Superior temporal gyrus (tissue), 1 donor: ENCODE data around the gene STARD13.
A peak's percentile ranks its signal among the peaks of the same experiment; 100 is the strongest.

Source experiments
- DNase-seq: peaks from one replicate; pipeline ENCODE4 v3.0.0-alpha.2; 2016; ENCODE audit errors: extremely low spot score

STARD13 gene

DNA sequence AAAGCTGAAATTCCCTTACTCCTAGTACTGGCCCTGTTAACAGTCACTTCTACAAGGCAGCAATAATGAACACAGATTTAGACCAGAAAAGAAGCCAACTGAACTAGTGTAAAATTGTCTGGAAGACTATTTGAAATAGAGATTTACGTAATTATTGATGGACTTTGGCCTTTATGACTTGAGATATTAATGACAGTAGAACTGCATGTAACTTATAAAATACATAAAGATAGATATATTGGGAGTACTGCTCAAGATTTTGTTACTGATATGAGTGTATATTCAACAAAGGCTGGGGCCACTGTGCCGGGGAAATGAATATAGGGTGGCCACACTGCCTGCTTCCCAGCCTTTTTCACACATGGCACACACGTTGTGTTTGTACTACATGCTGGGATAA is 88.8 kb downstream of the STARD13 start:
- DNase-seq = no peak

DNA sequence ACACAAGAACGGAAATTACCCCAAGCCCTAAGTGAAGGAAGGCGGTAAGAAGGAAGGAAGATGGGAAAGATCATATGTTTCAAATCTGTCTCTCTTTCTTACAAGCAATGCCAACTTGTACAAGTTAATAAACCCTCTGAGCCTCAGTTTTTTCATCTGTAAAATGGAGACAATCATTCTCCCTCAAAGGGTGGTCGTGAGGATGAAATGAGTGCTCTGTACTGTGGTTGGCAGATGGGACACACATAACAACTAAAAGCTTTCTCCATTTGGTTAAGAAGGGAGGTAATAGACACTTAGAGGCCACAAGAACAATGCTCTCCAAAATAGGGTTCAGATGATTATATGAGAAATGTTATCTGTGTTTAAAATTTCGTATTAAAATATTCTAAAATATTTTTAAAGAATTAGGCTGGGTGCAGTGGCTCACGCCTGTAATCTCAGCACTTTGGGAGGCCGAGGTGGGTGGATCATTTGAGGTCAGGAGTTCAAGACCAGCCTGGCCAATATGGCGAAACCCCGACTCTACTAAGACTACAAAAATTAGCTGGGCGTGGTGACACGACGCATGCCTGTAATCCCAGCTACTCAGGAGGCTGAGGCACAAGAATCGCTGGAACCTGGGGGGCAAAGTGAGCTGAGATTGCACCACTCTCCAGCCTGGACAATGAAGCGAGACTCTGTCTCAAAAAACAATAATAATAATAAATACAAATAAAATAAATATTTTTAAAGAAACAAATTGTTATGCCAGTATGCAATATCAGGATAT is 89.7 kb downstream of the STARD13 start:
- DNase-seq = no peak

DNA sequence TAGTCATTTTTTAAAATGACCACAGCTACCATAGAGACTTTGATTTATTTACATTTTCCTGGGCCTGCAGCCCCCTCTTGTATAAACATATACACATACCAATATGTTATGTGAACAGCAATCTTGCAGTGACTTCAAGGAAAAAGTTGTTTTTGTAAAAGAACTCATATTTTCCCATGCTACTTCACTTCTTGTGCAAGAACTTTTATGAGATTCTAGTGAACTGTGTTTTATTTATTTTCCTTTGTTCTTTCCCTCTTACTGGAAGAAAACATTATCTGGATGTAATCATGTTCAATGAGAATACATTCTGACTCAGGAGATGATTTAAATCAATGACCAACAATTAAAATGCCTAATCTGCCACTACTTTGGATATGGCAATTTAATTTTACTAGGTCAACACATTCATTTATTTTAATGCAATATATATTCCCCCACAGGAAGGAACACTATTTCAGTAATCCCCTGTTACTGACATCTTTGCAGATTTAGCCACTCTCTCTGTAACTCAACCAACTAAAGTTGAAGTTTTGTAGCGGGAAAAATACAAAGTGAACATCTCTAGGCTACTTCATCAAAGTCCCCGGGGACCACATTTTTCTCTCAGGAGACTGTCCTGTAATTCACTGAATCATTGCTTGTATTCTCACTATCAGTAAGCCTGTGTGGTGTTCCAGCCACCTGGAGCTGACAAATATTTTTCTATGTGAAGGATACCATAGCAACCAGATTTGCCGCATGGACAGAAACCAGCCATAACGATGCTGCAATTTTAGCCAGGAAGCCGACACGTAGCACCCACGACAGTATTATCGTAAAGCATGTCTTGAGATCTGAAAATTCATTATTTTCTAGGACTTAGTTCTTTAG is 90.5 kb downstream of the STARD13 start:
- DNase-seq = no peak

DNA sequence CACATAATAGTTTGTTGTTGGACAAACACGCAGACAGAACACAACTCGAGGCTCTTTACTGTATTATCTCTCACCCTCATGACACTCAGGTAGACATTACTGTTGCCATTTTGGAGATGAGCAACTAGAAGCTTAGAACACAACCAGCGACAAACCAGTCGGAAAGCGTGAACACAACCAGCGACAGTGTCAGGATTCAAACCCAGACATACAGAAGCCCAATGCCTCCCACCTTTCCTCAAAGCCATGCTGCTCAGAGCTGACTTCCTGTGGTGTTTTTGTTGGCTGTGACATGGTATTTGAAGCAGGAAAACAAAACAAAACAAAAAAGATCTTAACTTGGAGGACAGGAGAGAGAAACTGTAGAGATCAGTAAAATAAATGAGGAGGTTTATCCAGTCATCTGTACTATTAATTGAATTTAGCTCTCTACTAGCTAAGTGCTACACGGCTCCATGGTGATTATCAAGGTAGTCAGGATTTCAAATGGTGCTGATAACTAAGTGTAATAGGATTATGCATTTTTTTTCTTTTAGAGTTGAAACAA is 92.1 kb downstream of the STARD13 start:
- DNase-seq = no peak

DNA sequence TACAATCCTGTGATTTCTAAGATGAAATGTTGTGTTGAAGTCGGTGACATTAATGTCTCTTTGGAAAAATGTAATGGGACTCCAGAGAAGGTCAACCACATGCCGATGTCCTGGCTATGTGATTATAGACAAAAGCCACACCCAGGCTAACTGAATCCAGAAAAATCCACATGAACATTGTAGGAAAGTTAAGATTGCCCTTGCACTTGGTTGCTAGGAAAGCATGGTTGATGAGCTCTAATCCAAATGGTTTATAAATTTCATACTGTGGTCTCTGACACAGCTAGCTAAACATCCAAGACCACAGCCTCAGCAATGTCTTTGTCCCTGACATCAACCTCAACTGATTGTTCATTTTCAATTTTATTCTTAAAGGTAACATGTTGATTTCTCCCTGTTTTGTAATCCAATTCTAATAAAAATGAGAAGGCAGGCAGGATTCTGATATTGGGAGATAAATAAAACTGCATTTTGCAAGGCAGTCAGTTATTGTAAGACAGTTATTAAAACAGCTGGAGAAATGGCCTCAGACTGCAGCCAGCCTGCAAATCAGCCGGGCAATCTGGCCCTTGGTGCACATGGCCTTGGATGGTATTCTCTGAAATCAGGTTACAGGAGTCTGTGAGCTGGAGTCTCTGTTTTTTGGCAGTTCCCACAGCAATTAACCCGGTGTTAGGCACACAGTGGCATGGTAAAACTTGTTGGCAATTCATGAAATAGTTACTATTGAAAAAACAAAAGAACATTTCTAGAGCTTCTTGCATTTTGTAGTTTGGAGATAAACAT is 93.9 kb downstream of the STARD13 start:
- DNase-seq = no peak

DNA sequence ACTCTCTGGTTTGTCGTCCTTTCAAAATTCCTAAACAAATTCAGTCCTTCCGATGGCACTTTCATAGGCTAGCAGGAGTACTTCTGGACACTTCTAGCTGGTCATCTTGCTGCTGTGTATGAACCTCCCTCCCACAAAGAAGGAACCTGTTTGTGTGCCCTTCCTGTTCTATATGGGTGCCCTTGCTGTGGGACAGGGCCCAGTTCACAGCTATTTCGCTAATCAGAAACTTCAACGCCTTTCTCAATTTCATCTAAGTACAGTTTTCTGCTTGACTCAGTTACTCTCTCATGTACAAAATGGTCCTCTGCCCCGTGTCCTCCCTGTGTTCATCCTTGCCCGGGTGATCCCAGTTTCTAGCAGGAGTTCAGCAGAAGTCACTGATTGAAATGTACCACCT is 96.1 kb downstream of the STARD13 start:
- no peak for DNase-seq

DNA sequence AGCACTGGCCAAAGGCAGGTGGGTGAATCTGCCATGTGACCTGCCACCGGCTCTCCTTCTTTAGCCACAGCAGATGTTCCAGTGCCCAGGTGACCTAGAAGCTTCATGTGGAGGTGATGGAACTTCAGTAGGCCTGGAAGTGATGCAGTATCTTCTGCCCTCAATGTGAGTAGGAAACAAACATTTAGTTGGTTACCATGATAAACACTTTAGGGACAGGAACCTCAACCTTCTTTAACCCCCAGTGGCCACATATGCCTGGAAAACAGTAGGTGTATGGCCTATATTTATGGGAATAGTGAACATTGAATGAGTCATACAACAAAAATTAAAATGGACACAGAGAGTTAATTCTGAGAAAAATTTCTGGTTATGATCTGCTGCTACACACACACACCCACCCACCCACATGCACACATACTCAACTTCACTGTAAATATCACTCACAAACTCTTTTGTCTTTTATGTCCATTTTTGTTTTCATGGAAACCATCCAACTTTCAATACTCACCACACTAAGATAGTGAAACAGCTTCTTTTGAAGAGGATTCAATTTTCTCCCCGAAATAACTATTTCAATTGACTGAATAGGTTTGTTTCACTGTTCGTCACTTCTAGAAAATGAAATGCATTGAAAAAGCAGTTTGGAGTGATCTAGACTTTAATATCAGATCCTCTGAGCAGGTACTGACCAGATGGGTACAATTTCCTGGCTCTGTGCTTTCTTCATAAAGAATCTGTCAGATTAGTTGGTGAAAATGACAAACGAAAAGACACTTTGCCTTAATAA is 97.3 kb downstream of the STARD13 start:
- DNase-seq = no peak

DNA sequence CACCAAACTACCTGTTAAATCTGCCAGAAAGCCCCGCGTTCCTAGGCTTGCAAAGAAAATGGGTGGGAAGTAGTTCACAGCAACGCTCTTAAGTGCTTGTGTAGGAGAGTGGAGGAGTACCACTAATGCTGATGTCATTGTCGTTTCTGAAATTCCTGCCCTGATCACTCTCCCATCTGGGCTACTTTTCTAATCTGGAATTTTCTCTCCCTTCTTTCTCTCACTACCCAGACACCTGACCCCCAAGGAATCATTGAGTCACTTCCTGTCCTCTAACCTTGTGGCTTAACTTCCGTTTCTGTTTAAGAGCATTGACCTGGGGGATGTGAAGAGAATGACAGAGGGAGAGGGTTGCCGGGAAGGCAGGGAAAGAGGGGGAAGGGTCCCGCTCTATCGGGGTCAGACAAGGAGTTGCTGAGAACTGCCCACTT is 98.7 kb downstream of the STARD13 start:
- no peak for DNase-seq

DNA sequence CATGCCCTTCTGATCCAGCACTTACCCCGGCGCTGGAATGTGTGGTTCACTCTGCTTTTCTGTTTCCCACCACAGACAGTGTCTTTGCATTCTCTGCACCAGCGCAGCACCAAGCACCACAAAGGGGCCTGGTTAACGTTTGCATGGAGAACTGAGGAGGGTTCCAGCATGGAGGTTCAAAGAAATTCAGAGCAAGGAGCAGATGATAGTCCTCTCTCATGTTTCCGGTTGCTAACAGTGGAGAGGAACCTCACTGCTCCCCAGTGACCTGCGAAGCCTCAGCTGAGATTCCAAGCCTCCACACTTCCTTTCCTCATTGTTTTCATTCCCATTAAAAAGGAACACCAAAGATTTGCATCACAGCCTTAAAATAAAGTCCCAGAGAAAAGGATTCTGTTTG is 99.7 kb downstream of the STARD13 start:
- no peak for DNase-seq

DNA sequence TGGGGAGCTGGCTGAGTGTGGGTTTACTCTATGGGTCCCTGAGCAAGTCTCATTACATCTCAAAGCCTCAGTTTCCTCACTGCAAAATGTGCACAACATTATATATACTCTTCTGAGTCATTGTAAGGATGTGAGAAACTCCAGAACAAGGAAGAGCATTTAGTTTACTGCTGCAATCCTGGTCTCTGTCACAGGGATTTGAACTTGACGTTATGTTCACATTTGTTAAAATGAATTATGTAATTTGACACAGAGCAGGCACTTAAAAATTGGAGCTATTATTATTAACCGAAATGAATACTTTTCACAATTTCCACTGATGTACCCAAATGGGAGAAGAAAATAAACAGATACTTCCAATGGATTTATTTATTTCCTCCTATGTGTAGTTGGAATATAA is 101.0 kb downstream of the STARD13 start:
- no peak for DNase-seq

DNA sequence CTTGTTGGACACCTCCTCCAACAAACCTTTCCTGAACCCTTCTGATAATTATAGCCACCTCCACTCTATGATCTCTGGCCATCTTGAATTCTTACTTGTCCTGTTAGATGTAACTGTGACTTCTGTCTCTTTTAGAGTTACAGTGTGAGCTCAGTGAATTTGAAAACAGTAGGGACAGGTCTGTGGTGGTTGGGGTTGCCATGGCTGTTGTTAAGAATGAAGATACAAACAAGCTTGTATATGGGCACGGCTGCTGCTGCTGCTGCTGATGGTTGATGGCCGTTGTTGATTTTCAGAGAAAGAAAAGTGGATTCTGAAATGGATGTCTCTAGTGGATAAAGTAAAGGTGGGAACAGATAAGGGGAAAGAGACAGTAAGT is 101.5 kb downstream of the STARD13 start:
- DNase-seq = no peak

DNA sequence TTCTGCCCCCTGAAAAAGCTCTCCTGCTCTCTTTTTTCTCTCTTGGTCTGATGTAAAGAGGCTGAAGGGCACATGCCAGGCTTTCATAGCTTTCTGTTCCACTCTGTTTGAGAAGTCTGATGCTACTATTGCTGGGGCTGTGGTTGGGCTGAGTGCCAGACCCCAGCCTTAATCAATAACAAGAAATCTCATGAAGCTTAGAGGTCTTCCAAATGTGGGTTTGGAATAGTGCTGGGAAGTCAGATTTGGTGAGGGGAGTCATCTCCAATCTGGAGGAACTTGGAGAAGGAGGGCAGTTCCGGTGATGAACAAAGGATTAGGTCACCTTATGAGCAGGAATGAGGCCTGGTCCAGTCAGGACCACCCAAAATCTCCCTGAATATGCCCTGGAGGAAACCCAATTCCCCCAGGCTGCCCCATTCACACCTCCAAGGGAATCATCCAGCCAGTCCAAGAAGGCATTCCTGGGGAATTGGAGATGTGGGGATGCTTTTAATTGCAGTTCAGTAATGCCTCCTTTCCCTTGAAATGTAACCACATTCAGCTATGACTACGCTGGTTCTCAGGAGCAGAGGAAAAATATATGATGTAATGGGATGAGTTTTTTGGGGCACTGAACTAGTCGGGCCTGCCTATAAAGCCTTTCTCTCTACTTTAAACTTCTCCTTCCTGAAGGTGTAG is 102.0 kb downstream of the STARD13 start:
- no peak for DNase-seq

DNA sequence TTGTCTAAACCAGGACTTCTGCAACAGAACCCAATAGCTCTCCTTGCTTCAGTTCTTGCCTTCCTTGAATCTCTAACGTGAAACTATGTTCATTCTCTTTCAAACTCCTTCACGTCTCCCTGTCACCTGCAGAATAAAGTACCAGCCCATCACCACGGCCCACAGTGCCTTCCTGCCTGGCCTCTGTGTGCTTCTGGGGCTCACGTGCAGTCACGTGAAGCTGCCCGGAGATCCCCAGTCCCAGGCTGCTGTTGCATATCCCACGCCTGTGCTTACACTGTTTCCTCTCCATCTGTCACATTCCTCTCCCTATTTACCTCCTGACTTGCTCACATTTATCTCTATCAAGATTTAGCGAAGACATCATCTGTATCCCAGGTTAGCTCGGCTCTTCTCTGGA is 102.8 kb downstream of the STARD13 start:
- DNase-seq = no peak

DNA sequence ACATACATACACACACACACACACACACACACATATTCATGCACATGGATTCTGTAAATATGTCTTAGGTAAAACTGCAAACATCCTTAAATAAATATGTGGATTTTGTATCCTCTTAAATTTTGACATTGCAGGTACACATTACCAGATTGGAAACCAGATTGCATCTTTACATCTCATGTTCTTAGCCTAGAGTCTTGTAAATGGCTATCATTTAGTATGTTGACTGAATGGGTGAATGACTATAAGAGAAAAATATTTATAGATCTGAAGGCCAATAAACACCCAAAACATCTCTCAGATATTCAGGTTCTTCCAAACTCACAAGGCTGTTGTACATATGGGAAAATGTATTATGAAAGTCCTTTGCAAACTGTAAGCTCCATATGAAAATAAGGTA is 104.3 kb downstream of the STARD13 start:
- no peak for DNase-seq

DNA sequence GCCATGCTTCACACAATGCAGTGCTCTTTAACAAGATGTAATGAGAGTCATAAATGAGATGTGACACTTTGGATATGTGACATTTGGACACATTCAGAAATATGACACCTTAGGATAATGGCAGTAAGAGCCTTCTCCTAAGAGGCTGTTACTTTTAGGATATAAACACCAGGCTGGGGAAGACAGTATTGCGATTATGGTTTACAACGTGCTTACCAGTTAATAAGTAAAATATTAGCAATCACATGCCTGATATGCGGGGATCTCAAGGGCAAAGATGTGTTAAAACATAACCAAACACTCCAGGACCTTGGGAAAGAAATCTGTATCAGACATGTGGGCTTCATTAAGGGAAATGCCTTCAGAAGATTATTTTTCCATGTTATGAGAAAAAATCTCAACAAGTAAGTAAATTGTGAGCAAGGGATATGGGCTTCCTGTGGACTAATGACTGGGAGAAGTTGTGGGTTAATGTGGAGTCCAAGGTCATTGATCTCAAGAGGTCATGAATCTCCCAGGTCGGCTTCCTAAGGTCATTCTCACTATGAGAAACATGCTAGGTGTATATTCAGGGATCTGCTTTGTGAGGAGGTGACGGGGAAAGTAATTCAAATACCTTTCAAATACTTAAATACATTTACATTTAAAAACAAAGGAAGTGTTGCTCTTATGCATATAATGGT is 105.3 kb downstream of the STARD13 start:
- DNase-seq = no peak

DNA sequence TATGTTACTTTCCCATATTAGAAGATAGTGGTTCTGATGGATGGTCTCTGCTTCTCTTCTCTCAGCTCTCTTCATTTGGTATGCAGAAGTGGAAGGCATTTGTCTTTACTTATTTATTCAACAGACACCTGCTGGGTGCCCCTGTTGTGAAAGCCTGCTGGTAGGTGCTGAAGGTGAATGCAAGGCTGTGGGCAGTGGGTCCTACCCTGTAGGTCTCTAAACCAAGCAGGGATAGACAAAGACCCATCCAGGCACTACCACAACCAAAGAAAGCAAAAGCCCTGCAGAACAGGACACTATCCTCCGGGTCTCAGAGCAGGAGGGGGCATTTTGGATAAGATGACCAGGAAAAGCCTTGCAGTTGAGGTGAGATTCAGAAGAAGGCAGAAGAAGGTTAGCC is 106.1 kb downstream of the STARD13 start:
- no peak for DNase-seq

DNA sequence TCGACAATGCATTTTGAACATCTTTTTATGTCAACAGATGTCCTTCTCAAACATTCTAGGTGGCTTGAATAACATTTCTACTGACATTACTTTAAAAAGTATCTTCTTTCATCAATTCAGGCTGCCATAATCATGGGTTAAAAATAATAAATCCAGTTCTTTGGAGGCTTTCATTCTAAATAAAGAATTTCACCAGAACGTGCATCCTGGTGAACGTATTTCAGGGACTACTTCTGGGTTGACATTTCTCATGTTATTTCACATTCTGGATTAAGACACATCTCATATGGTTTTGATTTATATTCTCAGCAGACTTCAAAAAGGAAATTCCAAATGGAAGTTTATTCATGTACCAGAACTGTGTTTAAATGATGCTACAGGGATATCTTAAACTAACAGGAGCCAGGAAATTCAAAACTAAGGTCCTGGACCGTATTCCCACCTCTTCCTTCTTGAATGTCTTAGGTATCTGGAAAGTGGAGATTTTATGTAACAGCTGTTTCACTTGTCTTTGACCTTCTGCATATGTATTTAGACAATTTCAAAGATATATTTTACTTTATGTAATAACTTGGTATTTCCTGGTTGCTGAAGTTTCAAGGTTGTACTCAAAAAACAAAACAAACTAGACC is 107.2 kb downstream of the STARD13 start:
- no peak for DNase-seq

DNA sequence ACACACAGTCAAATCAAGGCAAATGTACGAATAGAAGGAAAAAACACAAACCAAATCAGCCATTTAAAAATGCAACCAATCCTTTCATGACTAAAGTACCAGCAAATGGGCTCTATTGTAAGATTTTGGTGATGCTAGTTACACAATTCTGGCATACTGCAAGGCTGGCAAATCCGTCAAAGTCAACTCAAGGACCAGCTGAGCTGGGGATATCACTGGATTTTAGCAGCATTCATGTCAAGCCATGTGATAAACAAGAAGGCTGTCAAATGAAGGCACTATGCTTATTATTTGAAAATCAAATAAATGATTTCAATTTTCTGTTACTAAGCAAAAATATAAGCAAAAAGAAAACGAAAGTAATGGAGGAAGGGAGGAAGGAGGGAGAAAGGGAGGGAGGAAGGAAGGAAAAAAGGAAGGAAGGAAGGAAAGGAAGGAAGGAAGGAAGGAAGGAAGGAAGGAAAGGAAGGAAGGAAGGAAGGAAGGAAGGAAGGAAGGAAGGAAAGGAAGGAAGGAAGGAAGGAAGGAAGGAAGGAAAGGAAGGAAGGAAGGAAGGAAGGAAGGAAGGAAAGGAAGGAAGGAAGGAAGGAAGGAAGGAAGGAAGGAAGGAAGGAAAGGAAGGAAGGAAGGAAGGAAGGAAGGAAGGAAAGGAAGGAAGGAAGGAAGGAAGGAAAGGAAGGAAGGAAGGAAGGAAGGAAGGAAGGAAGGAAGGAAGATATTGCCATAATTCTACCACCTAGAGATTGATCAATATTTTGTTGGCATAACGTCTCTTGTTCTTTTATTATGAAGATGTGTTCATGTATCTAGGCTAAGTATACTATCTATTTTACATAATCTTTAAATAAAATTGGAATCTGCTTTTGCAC is 108.0 kb downstream of the STARD13 start:
- DNase-seq = peak; percentile 45

DNA sequence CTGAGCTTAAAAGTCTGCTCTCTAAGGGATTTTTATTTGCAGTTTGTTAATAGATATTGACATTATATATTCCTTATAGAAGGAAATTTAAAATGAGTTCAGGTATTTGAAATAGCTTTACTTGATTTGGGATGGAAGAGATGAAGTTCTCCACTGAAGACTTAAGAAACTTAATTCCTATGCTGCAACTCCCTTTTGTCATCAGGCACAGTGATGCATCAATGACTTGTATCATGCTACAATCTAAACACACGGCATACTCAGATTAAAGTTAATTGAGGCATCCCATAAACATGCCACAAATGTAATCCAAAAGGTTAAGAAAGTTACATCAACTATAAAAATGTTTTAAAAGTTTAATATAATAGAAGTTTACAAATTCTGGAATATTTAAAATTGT is 109.0 kb downstream of the STARD13 start:
- no peak for DNase-seq
